ENCODE data around the gene LRATD1. TPM values are rescaled to one million over a fixed set of nuclear protein-coding genes. Genes with fewer than 3 reads are reported as not detected.
A peak's percentile ranks its signal among the peaks of the same experiment; 100 is the strongest.

The LRATD1 gene
- total RNA-seq, 1 donor from 2014 or later: 2.0 TPM

DNA sequence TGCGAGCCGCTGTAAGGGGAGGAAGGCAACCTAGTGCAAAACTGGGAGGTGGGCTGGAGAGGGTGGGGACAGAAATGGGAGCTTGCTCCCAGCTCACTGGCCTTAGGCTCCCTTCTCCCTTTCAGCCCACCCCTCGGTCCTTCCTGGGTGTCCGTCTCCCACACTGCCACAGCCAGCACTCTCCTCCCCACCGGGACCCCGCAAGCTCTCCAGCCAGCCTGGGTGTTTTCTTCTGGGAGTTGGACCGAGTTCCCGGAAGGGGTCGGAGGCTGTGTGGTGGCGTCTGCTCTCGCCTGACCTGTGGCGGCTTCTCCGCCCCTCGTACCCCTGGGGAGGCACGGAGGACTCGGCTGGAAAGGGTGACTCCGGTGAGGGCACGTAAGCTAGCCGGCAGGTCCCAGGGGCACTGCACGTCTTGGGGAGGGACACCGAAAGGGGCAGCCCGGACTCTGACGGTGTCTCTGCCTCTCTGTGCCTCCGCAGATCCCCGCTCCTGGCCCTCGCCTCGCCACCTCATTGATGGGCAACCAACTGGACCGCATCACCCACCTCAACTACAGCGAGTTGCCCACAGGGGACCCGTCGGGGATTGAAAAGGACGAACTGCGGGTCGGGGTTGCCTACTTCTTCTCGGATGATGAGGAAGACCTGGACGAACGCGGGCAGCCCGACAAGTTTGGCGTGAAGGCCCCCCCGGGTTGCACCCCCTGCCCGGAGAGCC lies 1.1 kb downstream of the LRATD1 start:
- peak; percentile 0 to 7 for DNase-seq (ENCODE audit: low read depth in 2 of 2)

GRCh38 chr2:14634182-14634488 lies 1.6 kb downstream of the LRATD1 start:
- no peak for DNase-seq (ENCODE audit: low read depth in 2 of 2)

GRCh38 chr2:14634489-14635390 lies 2.2 kb downstream of the LRATD1 start:
- DNase-seq (ENCODE audit: low read depth in 2 of 2): peak; percentile 83 to 84

DNA sequence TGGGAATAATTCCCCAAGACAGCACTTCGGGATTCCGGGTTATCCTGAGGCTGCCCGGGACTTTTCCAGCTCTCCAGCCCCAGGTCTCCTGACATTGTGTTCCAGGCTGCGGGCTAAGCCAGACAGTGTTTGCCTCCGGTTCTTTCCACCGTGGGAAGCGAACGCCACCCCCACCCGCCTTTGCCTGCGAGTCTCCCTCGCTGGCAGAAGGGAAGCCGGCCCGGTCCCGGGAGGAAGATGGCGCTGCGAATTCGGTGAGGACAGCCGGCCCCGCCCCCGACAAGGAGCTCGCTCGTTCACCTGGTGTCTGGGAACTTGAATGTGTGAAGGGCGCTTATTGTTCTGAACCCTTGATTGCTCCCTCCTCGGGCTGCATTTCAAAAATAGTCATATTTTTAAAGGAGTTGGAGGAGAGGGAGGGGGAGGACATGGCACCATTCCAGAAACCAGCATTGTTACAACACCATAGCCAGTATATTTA lies 2.9 kb downstream of the LRATD1 start:
- peak; percentile 71 for DNase-seq (ENCODE audit: low read depth in 2 of 2)

DNA sequence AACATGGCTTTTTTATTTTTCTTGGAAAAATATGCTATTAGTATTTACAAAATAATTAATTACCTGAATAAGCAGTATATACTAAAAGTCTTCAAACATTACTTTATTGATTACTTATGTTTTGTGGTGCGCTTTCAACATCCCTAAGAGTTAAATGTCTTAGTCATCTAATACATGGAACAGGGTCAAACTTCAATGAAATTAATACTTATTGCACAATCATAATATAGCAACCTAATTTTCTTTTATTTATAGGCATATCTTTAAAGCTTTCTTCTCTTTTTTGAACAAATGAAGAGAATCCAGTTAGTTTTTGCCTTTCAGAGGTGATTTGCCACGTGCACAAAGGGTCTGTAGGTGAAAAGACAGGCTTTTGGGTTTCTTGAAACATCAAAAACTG lies 6.0 kb downstream of the LRATD1 start:
- DNase-seq (ENCODE audit: low read depth in 2 of 2): no peak

DNA sequence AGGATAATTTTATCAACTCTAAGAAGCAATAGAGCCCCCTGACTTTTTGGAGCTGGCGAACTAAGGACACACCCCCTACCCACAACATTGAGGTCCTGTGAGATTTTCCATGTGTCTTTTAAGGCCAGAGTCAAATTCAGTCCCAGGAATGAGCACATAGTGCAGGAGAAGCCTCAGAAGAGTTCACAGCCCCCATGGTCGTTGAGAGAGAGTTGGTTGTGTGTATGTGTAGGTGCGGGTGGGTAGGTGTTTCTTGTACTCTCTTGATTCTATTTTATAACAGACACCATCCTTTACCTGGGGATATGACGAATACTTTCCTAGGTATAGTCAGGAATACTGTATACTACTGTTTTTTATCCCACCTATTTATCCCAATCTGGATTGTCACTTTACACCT lies 8.6 kb downstream of the LRATD1 start:
- DNase-seq (ENCODE audit: low read depth in 2 of 2): no peak

- DNase-seq (ENCODE audit: low read depth in 2 of 2): no peak
These were observed 10.0 kb downstream of the LRATD1 start for GRCh38 chr2:14642499-14642898.

GRCh38 chr2:14647714-14648113 lies 15.2 kb downstream of the LRATD1 start:
- peak in 1 of 2 donors; percentile 41 for DNase-seq (ENCODE audit: low read depth in 2 of 2)

DNA sequence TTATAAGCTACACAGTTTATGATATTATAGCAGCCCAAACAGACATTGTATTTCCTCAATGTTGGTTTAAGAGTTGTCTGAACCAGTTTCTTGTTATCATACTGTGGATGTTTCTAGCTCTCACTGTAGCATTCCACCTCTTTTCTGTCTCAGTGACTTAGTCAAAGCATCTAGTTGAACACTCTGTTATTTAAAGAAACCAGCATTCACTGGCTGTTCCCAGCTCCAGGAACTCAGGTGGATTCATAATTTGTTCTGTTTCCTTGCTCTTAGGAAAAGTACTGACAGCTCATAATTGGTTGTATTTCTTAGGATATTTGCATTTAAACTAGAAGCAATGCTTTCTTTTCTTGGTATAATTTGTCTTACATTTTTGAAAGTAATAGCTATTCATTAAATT lies 17.5 kb downstream of the LRATD1 start:
- no peak for DNase-seq (ENCODE audit: low read depth in 2 of 2)

DNA sequence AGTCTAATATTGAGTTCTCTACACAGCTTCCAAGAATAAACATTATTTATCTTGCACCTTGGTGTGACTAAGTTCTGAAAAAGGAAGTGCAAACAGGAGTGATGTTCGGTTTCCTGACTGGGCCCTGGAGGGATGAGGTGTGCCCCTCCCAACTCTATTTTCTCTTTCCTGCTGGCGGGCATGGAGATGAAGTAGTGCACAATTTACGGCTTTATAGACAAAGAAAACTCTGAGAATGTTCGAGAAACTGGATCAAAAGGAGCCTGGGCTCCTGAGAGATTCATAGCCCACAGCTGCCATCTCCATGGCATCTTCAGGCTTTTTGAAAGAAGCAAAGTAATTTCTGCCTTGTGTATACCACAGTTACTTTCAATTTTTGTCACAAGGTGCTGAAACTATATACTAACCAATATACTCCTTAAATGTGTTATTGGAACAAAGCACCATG lies 22.3 kb downstream of the LRATD1 start:
- no peak for DNase-seq (ENCODE audit: low read depth in 2 of 2)

- DNase-seq (ENCODE audit: low read depth in 2 of 2): no peak
These were observed 23.6 kb downstream of the LRATD1 start for GRCh38 chr2:14656146-14656545.

- no peak for DNase-seq (ENCODE audit: low read depth in 2 of 2)
These were observed 28.6 kb downstream of the LRATD1 start for GRCh38 chr2:14661163-14661562.

DNA sequence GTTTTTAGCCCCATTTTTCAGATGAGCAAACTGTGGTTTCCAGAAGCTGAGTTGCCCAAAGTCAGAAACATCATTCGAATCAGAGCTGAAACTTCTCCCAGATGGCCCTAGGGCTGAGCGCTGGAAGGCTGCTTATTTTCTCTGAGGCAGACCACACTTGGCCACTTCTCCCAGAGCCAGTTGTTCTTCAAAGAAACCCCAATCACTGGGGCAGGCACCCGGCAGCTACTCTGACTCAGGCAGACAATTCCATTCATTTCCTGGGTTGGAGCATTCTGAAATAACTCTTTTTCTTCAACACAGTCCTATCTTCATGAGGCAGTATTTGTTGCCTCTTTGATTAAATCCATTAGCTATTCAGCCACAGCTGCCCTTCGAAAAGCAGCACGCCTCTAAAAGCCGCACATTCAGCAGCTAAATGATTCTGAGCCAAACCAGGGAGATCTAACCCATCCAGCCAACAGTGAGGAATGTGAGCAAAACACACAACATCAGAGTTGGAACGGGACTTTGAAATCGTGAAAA lies 40.9 kb downstream of the LRATD1 start:
- DNase-seq (ENCODE audit: low read depth in 2 of 2): no peak

DNA sequence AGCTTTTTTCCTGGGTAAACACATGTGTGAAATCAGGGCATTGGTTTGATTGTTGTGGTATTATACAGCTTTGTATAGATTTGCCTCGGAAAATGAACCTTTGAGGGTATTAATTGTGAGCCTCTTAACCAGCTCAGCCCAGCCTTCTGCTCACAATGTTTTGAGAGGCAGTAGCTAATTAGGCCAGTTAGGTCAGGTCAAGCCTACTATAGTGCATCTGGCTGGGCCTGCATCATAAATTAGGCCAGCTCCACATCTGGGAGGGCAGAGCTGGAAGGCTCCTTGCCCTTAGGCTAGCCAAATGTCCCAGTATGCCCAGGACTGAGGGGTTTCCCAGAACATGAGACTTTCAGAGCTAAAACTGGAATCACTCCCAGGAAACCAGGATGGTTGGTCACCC lies 43.0 kb downstream of the LRATD1 start:
- no peak for DNase-seq (ENCODE audit: low read depth in 2 of 2)

DNA sequence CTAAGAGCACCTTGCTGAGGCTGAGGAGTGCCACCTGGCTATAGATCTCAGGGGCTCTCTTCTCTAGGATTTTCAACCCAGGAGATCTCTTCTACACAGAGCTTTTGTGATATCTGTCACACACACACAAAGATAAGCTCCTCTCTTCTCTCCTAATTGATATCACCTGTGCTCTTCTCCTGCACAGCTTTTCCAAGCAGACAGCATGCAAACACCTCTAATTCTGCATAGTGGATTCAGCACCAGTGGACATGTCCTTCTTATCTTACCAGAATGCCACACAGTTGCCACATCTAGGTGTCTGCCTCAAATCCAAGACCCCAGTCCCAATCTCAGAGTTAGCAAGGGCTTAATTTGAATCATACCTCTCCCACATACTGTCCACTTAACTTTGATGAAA lies 43.9 kb downstream of the LRATD1 start:
- DNase-seq (ENCODE audit: low read depth in 2 of 2): no peak

GRCh38 chr2:14677039-14677438 lies 44.5 kb downstream of the LRATD1 start:
- DNase-seq (ENCODE audit: low read depth in 2 of 2): peak; percentile 0 to 2

DNA sequence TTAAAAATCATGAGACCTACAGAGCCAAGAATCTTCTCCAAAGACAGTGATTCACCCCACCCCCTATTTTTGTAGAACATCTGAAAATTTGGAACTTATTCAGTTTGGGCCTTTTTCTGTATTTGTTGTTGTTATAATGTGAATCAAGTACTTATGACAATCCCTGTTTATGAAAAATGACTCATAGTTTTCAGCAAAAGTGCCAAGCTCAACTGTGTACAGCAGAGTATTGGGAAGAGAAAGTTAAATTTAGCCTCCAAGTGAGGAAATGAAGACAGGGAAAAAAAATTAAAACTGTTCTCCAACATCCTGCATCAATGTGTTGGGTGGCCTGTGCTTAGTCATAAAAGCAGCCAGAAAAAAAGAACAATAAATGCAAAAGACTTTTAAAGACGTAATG lies 46.2 kb downstream of the LRATD1 start:
- peak in 1 of 2 donors; percentile 33 for DNase-seq (ENCODE audit: low read depth in 2 of 2)

GRCh38 chr2:14681608-14682007 lies 49.1 kb downstream of the LRATD1 start:
- no peak for DNase-seq (ENCODE audit: low read depth in 2 of 2)
